HepG2 (cell line): ENCODE data around the gene PIEZO1. TPM values are rescaled to one million over a fixed set of nuclear protein-coding genes. Genes with fewer than 3 reads are reported as not detected.

ENCODE experiments used
- ATAC-seq: fragments of 200-7000 bp; cut with Tn5 transposase; 3 replicates; pipeline ENCODE4 v1.9.1; 2020; ENCODE audit warnings: mild to moderate bottlenecking, moderate library complexity
- BruUV-seq: library from RNA; stranded (reverse); fragments of 400-500 nt; replicated peaks from 2 replicates; lab custom pipeline; 2021; lab: Mats Ljungman, UMichigan
- CTCF ChIA-PET: fragments of 300-600 bp; formaldehyde crosslinking; extraction: SDS; loops from one replicate; lab custom pipeline; 2021; ENCODE audit warnings: low total read pairs, inconsistent platforms, low intra/inter-chr PET ratio; lab: Yijun Ruan, JAX
- POLR2A ChIA-PET: fragments of 350-600 bp; sonication (Branson Sonifier 250); formaldehyde crosslinking; loops from one replicate; lab custom pipeline; 2020; ENCODE audit warnings: antibody characterized with exemption, inconsistent platforms; lab: Yijun Ruan, JAX
- DNase-seq: peaks from one replicate; pipeline ENCODE4 v3.0.0-alpha.2; 2015; ENCODE audit warnings: low spot score
- FAIRE-seq: peaks from 3 replicates; lab custom pipeline; 2011; peaks lifted over from hg19 to GRCh38; lab: Jason Lieb, UNC
- H2AFZ ChIP-seq: one replicate; pipeline ENCODE4 v1.6.1; 2011; ENCODE audit warnings: low read length, inconsistent platforms
- H3K27ac ChIP-seq: fragments of 300-600 bp; 3 replicates; pipeline ENCODE4 v1.8.0; 2011; ENCODE audit warnings: mixed run types, mild to moderate bottlenecking, mixed read lengths, low read length, inconsistent platforms; ENCODE audit not compliant: insufficient read depth; ENCODE audit errors: extremely low read length
- H3K27me3 ChIP-seq, 2 experiments: fragments of 200-600 bp in 1 of 2; 2 replicates in 1 of 2; 3 replicates in 1 of 2; pipeline versions ENCODE4 v1.6.0 to v1.8.0; 2011; ENCODE audit warnings: low read length in 2 of 2, mild to moderate bottlenecking in 2 of 2, moderate library complexity in 2 of 2, inconsistent platforms in 1 of 2; ENCODE audit not compliant: insufficient read depth in 2 of 2, control insufficient read depth in 1 of 2
- H3K36me3 ChIP-seq, 2 experiments: fragments of 200-600 bp in 1 of 2; replicated peaks in 1 of 2; 2 replicates in 1 of 2; 3 replicates in 1 of 2; pipeline versions ENCODE4 v1.5.1 to v1.8.0; 2011; ENCODE audit warnings: low read length in 2 of 2, inconsistent platforms in 1 of 2; ENCODE audit not compliant: insufficient read depth in 2 of 2, control insufficient read depth in 1 of 2
- H3K4me1 ChIP-seq: 2 replicates; pipeline ENCODE4 v1.5.1; 2012; ENCODE audit warnings: low read length, inconsistent platforms; ENCODE audit not compliant: insufficient read depth
- H3K4me2 ChIP-seq: 2 replicates; pipeline ENCODE4 v1.6.0; 2011; ENCODE audit warnings: low read depth, low read length, inconsistent platforms
- H3K4me3 ChIP-seq, 3 experiments: fragments of 200-600 bp in 1 of 3; sonication (generic), shearing (Covaris generic) in 1 of 3; replicated peaks in 1 of 3; 2 replicates each; pipeline ENCODE4 v1.5.1; 2011 to 2016; ENCODE audit warnings: low read length in 3 of 3, inconsistent platforms in 2 of 3, low read depth in 2 of 3, mild to moderate bottlenecking in 2 of 3, control low read depth in 1 of 3, mixed read lengths in 1 of 3; ENCODE audit not compliant: insufficient read depth in 1 of 3
- H3K79me2 ChIP-seq: one replicate; pipeline ENCODE4 v1.6.1; 2011; ENCODE audit warnings: low read length, inconsistent platforms; ENCODE audit not compliant: insufficient read depth
- H3K9ac ChIP-seq: 2 replicates; pipeline ENCODE4 v1.6.0; 2011; ENCODE audit warnings: mild to moderate bottlenecking, low read depth, low read length, inconsistent platforms; ENCODE audit not compliant: insufficient read depth
- H3K9me3 ChIP-seq: 2 replicates; pipeline ENCODE4 v1.5.1; 2012; ENCODE audit warnings: mild to moderate bottlenecking, low read length
- H4K20me1 ChIP-seq: 2 replicates; pipeline ENCODE4 v1.6.0; 2011; ENCODE audit warnings: inconsistent platforms, mild to moderate bottlenecking, low read length, moderate library complexity; ENCODE audit not compliant: insufficient read depth
- BCL3 ChIP-seq: sonication (generic); formaldehyde crosslinking; IDR thresholded peaks from 2 replicates; pipeline ENCODE4 v1.5.1; 2020; ENCODE audit warnings: mild to moderate bottlenecking, missing genetic modification reagents, moderate library complexity
- CBFB ChIP-seq: sonication (generic); formaldehyde crosslinking; IDR thresholded peaks from 2 replicates; pipeline ENCODE4 v1.4.0; 2020; ENCODE audit warnings: missing genetic modification reagents
- GTF3A ChIP-seq: sonication (generic); formaldehyde crosslinking; conservative IDR thresholded peaks from 2 replicates; pipeline ENCODE4 v1.4.0; 2020; ENCODE audit warnings: mild to moderate bottlenecking, missing genetic modification reagents
- HINFP ChIP-seq: sonication (generic); formaldehyde crosslinking; IDR thresholded peaks from 2 replicates; pipeline ENCODE4 v1.4.0; 2020; ENCODE audit warnings: low read depth, mild to moderate bottlenecking, missing genetic modification reagents
- JUND ChIP-seq: sonication (generic); formaldehyde crosslinking; IDR thresholded peaks from 2 replicates; pipeline ENCODE4 v1.8.0; 2022; ENCODE audit warnings: mild to moderate bottlenecking, missing genetic modification reagents
- NFIC ChIP-seq: IDR thresholded peaks from 2 replicates; pipeline ENCODE4 v1.6.1; 2012; ENCODE audit warnings: mild to moderate bottlenecking, low read length, inconsistent platforms
- NFRKB ChIP-seq: fragments of 450-650 bp; IDR thresholded peaks from 2 replicates; pipeline ENCODE4 v1.6.1; 2017
- PITX1 ChIP-seq: sonication (generic); formaldehyde crosslinking; IDR thresholded peaks from 2 replicates; pipeline ENCODE4 v1.5.1; 2020; ENCODE audit warnings: mild to moderate bottlenecking, missing genetic modification reagents
- SUZ12 ChIP-seq: fragments of 150-350 bp; IDR thresholded peaks from 2 replicates; pipeline ENCODE4 v1.6.1; 2014; ENCODE audit warnings: low read depth, low read length
- XRCC5 ChIP-seq: fragments of 200-400 bp; formaldehyde crosslinking; optimal IDR thresholded peaks from 2 replicates; pipeline ENCODE3; 2017; ENCODE audit warnings: mild to moderate bottlenecking, low read length
- ZBTB7B ChIP-seq: sonication (generic); formaldehyde crosslinking; IDR thresholded peaks from 2 replicates; pipeline ENCODE4 v1.4.0; 2020; ENCODE audit warnings: missing genetic modification reagents
- ZNF724P ChIP-seq: sonication (generic); formaldehyde crosslinking; IDR thresholded peaks from 2 replicates; pipeline ENCODE4 v1.8.0; 2022; ENCODE audit warnings: missing genetic modification reagents, borderline replicate concordance
- WGBS: methylation state at CpG from one replicate; pipeline ENCODE4 v1.1.6; 2017; ENCODE audit warnings: low lambda C conversion rate; 5-methylcytosine and 5-hydroxymethylcytosine counted together
- in situ Hi-C: cut with HindIII; loops from 2 replicates; pipeline ENCODE4 v1.10.0; 2017; ENCODE audit warnings: low pct_unique_long_range_greater_than_20kb; ENCODE audit not compliant: extremely low pct_ligation_motif_present
- intact Hi-C: fragments of 100-400 bp; cut with micrococcal nuclease; formaldehyde crosslinking; loops from one replicate; pipeline ENCODE4 v1.10.0; 2022; ENCODE audit not compliant: unreplicated experiment
- polyA plus RNA-seq, 8 experiments: library from polyadenylated mRNA; depleted of rRNA in 3 of 8; stranded (reverse) in 7 of 8; unstranded in 1 of 8; fragments of >200 nt; fragmentation: Illumina TruSeq in 4 of 8; extraction: Trizol in 4 of 8; gene quantifications; 2 replicates each; pipeline versions ENCODE4 v1.2.1 to v1.2.3, GENCODE V29; 2011 to 2016; ENCODE audit warnings: low read depth in 4 of 8, missing spikeins in 1 of 8, mixed read lengths in 1 of 8; ENCODE audit not compliant: insufficient read depth in 1 of 8
- total RNA-seq, 5 experiments: library from RNA; depleted of rRNA; stranded (reverse); fragments of >200 nt; fragmentation: Illumina TruSeq; extraction: Trizol; gene quantifications; 2 replicates each; pipeline ENCODE4 v1.2.3, GENCODE V29; 2016; ENCODE audit warnings: low read depth in 1 of 5

PIEZO1 gene
- total and polyA plus RNA-seq, 2 of the 13 experiments (the other 11 are each of a cell fraction or from before 2014, with no cell fraction given): 67.9 to 85.0 TPM

GRCh38 chr16:88740727-88741055, 44.3 kb downstream of the PIEZO1 start:
- no peak overlapping the region for H2AFZ ChIP-seq
- no peak overlapping the region for H3K4me3 ChIP-seq
- H3K9me3 ChIP-seq: no peaks in the 10 kb centered on the region
- no TSS peak for BruUV-seq
- ATAC-seq (no peak), DNase-seq (no peak)
- intact Hi-C loops: loop anchor here (5.0 kb wide), 1 partner anchor 427 kb away; no protein-coding TSS in a partner anchor
- H3K4me1 ChIP-seq: no peaks in the 10 kb centered on the region
- ChIA-PET CTCF (no interaction called here), POLR2A (no interaction called here)
- H3K9ac ChIP-seq: no peak overlapping the region
- H3K27me3 ChIP-seq: no peaks in the 10 kb centered on the region; a peak in 1 of 5 replicates
- no peak for TF ChIP-seq SUZ12
- no peak for TF ChIP-seq JUND (CRISPR knock-in tag)
- TF ChIP-seq HINFP (CRISPR knock-in tag): no peak
- no peak for TF ChIP-seq NFIC
- TF ChIP-seq XRCC5: no peak
- TF ChIP-seq NFRKB: no peak
- TF ChIP-seq CBFB (CRISPR knock-in tag): no peak
- no peak for TF ChIP-seq PITX1 (CRISPR knock-in tag)
- no peak for TF ChIP-seq ZNF724P
- TF ChIP-seq GTF3A (CRISPR knock-in tag): no peak
- TF ChIP-seq ZBTB7B (CRISPR knock-in tag): no peak
- TF ChIP-seq BCL3 (CRISPR knock-in tag): no peak
- TF ChIP-seq, all 625 proteins: peak for 0
- FAIRE-seq: no peak
- H3K4me2 ChIP-seq: no peak overlapping the region
- no peaks in the 10 kb centered on the region for H3K79me2 ChIP-seq
- 94% methylated on average over 8 of the region's 12 CpGs for WGBS
- H3K36me3 ChIP-seq: peaks cover 28 to 52% of the 10 kb centered on the region in 2 experiments; a peak in 4 of 5 replicates
- in situ Hi-C loops: no loop called here
- no peak overlapping the region for H3K27ac ChIP-seq
- peaks cover 5% of the 10 kb centered on the region for H4K20me1 ChIP-seq
